Measurements from ENCODE around the gene GNG11.
"Not testable (repeated sequence)": the region's sequence is repeated elsewhere in the genome, so short reads cannot be mapped to it uniquely, and the experiment has no call there.

GNG11 gene

DNA sequence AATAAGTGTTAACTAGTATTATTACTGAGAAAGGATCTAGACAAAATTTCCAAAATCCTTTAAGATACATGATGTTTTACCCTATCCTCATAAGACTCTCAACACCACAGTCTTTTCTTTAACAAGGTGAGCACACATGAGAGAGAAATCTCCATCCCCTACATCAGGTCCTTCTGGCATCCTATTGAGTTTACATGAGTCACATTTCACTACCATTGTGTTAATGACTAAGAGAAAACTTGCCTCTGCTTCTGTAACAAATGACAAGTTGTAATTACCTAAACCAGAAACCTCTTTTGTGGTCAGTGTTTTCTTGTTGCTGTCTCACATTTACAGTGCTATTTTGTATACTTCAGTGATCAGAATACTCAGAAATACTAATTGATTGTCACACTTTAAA is 9.9 kb upstream of the GNG11 start:
- DNase-seq, result not testable (repeated sequence)

DNA sequence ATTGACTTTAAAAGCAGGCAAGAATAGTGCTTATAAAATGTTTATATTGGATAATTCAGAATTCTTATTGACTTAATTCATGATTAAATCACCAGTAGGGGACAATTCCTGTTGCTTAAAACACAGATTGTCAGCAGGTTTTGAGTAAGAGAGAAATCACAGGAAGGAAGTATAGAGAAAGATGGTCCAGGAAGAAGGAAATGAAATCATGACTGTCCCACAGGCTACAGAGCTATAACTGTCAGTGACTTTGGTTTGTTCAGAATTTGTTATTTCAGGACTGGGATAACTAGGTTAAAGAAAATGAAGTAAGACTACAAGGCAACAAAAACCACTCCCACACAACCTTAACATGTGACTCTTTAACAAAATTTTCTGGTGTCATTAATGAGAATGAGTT is 8.3 kb upstream of the GNG11 start:
- no peak for DNase-seq

- DNase-seq, result peak; percentile 40
Observed at GRCh38 chr7:93914581-93915066, 6.9 kb upstream of the GNG11 start.

DNA sequence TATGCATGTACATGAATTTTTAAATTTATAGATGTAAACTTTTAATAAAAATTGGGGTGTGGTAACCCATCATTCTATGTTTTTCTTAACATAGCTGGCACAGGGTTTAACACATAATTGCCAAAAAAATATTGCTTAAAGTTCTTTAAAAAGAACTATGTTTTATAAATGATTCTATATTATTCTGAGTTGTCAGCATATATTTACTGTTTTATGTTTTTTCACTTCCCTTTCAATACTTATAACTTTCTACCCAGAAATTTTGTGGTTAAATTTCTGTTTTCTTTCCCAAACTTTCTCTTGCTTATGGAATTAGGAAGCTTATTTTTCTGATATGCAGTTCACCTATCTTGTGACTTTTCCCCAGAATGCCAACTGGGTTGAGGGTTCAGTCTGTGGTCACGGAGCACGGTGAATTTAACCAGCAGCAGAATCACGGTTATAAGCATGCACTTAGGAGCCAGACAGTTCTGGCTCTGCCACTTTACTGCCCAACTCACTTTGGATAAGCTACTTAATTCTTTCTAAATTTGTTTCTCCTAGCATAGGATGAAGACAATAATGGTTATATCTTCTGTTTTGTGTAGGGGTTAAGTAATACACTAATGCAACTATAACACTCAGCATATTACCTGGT is 6.2 kb upstream of the GNG11 start:
- DNase-seq, result not testable (repeated sequence)

GRCh38 chr7:93915888-93916287 is 5.6 kb upstream of the GNG11 start:
- DNase-seq, result not testable (repeated sequence)

DNA sequence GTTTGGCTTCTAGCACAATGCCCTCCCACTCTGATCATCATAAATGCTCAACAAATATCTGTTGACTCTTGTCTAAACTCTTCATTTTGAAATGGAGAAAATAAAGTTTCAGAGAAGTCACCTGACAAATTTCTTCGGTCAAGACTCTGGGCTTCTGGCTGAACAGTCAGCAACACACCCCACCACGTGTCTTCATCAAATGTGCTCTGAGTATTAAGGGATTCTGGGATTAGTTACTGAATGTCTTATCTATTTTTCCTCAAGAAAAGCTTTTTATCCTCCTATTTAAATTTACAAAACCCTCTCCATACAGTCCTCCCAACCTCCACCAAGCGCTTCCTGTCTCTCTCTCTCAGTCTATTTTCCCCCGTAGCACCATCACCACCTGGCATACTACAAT is 5.2 kb upstream of the GNG11 start:
- not testable (repeated sequence) for DNase-seq

DNA sequence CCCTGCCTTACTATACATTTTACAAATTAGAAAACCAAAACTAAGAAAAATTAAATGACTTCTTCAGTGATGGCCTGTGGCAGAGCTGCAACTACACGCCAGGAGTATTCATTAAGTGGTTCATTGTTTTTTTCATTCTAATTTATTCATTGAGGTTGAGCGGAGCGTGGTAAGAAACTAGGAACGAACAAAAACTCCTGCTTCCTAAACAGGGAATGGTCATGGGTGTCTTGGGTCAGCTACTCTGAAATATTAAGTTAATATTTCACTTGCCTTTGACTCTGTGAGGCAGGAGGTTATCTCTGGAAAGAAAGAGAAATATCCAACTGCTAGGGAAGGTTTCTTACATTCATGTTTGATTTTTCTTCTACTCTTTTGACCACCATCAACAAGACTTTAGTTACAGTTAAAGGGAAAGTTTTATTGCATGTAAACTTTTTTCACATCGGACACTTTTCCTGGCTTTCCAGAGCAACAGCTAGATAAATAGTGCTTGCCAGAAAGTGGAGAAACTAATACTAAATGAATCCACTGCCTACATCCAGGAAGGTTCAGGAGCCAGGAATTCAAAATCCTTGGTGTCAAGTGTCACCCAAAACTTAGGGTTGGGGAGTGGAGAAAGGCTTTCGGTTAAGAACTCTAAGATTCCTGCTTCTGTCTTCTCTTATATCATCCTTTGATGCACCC is 896 bp upstream of the GNG11 start:
- DNase-seq, result peak; percentile 5

DNA sequence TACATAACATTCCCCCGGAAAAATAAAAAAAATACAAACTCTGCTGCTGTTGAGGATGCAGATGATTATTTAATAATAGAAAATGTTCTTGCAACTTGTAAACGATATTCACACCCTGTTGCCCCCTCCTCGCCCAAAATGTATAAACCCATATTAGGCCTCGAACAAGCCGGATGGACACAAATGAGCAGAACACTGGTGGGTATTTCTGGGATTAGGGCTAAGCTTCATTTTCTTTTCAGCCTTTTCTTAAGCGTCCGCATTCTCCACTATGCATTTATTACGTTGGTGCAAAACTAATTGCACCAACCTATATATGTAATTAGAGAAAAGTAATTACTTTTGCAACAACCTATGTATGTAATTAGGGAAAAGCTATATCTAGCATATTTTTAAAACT is 349 bp upstream of the GNG11 start:
- no peak for DNase-seq

DNA sequence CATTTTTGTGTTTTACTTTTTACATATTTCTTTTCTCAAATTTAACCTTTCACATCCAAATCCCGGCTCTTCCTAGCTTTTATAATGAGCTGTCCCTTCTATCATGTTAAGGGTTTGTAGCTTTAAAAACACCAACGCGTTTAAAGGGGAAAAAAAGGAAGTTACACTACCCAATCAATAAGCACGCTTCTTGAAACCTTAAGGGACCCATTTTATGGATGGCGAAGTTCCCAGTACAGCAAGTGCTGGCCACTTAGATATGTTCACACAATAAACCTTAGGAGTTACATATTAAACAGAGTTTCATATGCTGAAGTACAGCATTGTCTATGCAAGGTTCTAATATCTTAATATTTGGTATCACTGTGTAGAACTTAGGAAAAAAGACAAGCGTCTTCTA is 1.8 kb downstream of the GNG11 start:
- peak; percentile 1 for DNase-seq

- DNase-seq, result no peak
Observed at GRCh38 chr7:93923942-93924341, 2.4 kb downstream of the GNG11 start.

GRCh38 chr7:93926800-93927199 is 5.3 kb downstream of the GNG11 start:
- DNase-seq, result no peak

DNA sequence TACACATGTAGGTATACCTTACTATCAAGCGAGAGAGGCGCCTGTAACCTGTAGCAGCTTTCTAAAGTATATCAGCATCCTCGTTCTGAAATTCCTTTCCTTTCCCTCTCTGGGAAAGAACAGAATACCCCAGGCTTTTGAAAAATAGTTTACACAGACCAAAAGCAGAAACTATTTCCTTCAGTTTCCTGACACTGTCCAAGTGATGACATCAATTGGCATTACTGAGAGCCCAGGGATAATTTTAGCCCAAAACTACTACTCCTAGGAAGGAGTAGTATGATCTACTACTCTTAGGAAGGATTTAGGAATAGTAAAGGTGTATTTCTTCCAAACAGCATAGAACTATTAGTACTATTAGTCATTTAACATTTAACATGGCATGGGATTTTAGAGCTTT is 6.0 kb downstream of the GNG11 start:
- DNase-seq, result no peak

GRCh38 chr7:93931655-93932054 is 10.1 kb downstream of the GNG11 start:
- DNase-seq, result no peak

GRCh38 chr7:93933156-93933555 is 11.6 kb downstream of the GNG11 start:
- DNase-seq, result no peak

DNA sequence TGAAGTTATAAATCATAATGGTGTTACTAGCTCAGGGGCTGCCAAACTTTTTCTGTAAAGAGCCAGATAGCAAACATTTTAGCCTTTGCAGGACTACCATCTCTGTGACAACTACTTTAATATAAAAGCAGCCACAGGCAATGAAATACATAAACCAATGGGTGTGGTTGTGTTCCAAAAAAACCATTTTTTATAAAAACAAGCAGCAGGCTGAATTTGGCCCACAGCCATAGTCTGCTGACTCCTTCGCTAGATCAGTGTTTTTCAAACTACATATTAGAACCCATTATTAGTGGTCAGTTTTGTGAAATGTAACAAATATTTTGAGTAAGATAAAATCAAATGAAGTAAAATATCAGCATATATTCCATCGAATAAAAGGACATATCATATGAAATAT is 13.6 kb downstream of the GNG11 start:
- no peak for DNase-seq

- DNase-seq, result no peak
Observed at GRCh38 chr7:93937818-93938217, 16.3 kb downstream of the GNG11 start.

- DNase-seq, result peak; percentile 34
Observed at GRCh38 chr7:93938293-93938692, 16.8 kb downstream of the GNG11 start.

GRCh38 chr7:93941945-93942344 is 20.4 kb downstream of the GNG11 start:
- peak; percentile 58 for DNase-seq

DNA sequence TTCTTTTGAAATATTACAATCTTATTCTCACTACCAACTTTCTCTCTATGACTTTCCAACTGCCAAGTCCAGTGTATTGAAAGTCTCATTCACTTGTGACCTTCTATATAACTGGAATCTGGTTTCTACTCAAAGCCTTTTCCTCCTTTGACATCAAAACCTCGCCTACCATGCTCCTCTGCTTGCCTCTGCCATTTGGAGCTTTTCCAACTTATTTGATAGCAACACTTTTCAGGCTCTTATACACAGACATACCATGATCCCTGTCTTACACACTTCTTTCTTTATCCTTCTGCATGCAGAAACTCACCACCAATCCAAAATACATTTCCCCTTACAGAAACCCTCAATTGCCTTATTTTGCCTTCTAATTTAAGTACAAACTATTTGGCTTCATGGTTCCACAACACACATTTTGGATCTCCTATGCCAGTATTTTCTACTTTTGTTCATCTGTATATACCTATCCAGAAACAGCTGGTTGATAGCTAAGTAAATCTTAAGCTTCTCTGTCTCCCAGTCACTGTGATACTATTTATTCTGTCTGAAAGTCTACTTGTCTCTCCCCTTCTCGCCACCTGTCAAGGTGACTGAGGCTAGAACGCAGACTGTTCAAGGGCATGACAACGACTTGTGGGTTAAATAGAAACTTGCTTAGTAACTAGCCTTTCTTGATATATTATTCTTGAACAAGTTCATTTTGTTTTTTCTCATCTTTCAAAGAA is 22.4 kb downstream of the GNG11 start:
- no peak for DNase-seq

GRCh38 chr7:93944673-93945072 is 23.1 kb downstream of the GNG11 start:
- DNase-seq, result no peak

DNA sequence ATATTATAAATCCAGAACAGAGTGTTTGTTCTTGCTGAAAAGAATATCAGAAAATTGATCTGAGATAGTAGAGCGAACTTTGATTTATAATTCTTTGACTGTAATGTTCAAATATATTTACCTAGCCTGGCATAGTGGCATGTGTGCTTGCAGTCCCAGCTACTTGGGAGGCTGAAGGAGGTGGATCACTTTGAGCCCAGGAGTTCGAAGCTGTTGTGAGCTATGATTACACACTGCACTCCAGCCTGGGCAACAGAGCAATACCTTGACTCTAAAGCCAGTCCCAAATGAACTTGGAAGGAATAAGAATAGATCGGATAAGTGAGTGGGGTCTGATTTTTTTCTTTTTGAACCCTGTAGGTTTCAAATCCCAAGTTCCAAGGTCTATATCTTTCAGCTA is 23.5 kb downstream of the GNG11 start:
- no peak for DNase-seq

DNA sequence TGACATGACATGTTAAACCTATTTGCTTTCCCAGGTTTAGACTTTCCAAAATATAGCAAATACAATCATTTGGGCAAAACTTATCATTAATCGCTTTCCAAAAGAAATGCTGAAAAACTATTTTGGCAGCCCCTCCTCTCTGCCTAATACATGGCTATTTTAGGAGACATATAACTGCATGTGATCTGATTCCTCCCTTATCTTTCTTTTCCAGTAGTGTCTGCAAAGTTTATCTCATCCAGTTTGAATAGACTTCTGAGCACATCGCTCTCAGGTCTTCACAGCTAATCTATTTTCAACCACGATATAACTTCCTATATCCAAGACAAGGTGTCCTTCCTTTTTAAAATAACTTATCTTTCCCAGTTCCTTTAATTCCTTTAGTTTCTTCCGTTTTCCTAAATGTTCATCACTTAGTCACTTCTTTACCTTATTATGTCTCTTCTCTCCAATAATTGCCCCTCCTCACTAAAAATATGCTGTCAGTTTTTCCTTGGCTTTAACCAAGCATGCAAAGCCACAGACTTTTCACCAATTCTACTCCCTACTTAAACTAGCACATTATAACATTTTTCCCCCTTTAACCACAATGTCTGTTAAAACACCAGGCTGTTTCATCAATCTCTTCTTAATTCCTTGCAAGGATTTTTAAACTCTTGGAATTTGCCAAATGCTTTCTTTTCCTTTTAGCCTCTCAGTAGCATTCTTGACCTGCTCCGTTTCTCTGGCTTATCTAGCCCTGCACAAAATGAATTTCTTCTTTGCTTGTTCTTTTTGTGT is 24.4 kb downstream of the GNG11 start:
- DNase-seq, result peak; percentile 45

- peak; percentile 80 for DNase-seq
Observed at GRCh38 chr7:93948106-93948505, 26.6 kb downstream of the GNG11 start.
